Measurements from ENCODE around the gene GSC2.

Gene GSC2

GRCh38 chr22:19127329-19128008, 22.6 kb downstream of the GSC2 start:
- no peak for DNase-seq (ENCODE audit: low read depth, low spot score)
- TF ChIP-seq CTCF (IDR thresholded peaks at IDR 0.05; ENCODE audit: insufficient read depth, low read length, missing control alignments) = no peak
- ChIA-PET CTCF (interaction anchor here (1.0 to 1.2 kb wide), 2 partner anchors 17 to 52 kb away, joined by 4 read pairs; partner anchors contain the start of genes ESS2 and SLC25A1), POLR2A (interaction anchor here (1.4 kb wide), 1 partner anchor 17 kb away, joined by 4 read pairs; the partner anchor contains the start of gene ESS2)
- no peak overlapping the region for H3K4me3 ChIP-seq (ENCODE audit: low read depth, low read length)

- no peak for DNase-seq (ENCODE audit: low read depth, low spot score)
- no peak overlapping the region for H3K4me3 ChIP-seq (ENCODE audit: low read depth, low read length)
- CTCF ChIA-PET = interaction anchor here (1.0 to 1.8 kb wide), 2 partner anchors 18 kb away, joined by 4 to 8 read pairs; partner anchors contain the start of gene ESS2
- POLR2A ChIA-PET = interaction anchor here (1.4 kb wide), 1 partner anchor 18 kb away, joined by 4 read pairs; the partner anchor contains the start of gene ESS2
- no peak for TF ChIP-seq CTCF (IDR thresholded peaks at IDR 0.05; ENCODE audit: insufficient read depth, low read length, missing control alignments)
Observed at GRCh38 chr22:19126309-19127273, 23.5 kb downstream of the GSC2 start.

GRCh38 chr22:19125474-19126308, 24.4 kb downstream of the GSC2 start:
- ChIA-PET POLR2A (interaction anchor here (0.8 kb wide), 1 partner anchor 19 kb away, joined by 3 read pairs; the partner anchor contains the start of gene ESS2), CTCF (interaction anchor here (1.8 kb wide), 1 partner anchor 19 kb away, joined by 8 read pairs; the partner anchor contains the start of gene ESS2)
- no peak for TF ChIP-seq CTCF (IDR thresholded peaks at IDR 0.05; ENCODE audit: insufficient read depth, low read length, missing control alignments)
- H3K4me3 ChIP-seq (ENCODE audit: low read depth, low read length) = no peak overlapping the region
- DNase-seq (ENCODE audit: low read depth, low spot score) = no peak

- POLR2A ChIA-PET = interaction anchor here (0.8 kb wide), 1 partner anchor 20 kb away, joined by 3 read pairs; the partner anchor contains the start of gene ESS2
- no peak for DNase-seq (ENCODE audit: low read depth, low spot score)
- no peak for TF ChIP-seq CTCF (IDR thresholded peaks at IDR 0.05; ENCODE audit: insufficient read depth, low read length, missing control alignments)
- CTCF ChIA-PET = interaction anchor here (1.8 kb wide), 1 partner anchor 20 kb away, joined by 8 read pairs; the partner anchor contains the start of gene ESS2
- H3K4me3 ChIP-seq (ENCODE audit: low read depth, low read length) = no peak overlapping the region
Observed at GRCh38 chr22:19125011-19125410, 25.1 kb downstream of the GSC2 start.

GRCh38 chr22:19124377-19124776, 25.7 kb downstream of the GSC2 start:
- ChIA-PET CTCF (interaction anchor here (1.8 kb wide), 1 partner anchor 20 kb away, joined by 8 read pairs; the partner anchor contains the start of gene ESS2), POLR2A (no interaction called here)
- no peak for DNase-seq (ENCODE audit: low read depth, low spot score)
- H3K4me3 ChIP-seq (ENCODE audit: low read depth, low read length) = no peak overlapping the region
- no peak for TF ChIP-seq CTCF (IDR thresholded peaks at IDR 0.05; ENCODE audit: insufficient read depth, low read length, missing control alignments)

Measured in AG04449 (cell line).